GM21526 (cell line): ENCODE data around the gene MYO15A.

Experiments
- ATAC-seq: cut with Tn5 transposase; IDR thresholded peaks from one replicate; pipeline ENCODE4 v1.9.1; 2021; ENCODE audit warnings: moderate library complexity; ENCODE audit not compliant: unreplicated experiment, low FRiP score

The MYO15A gene

DNA sequence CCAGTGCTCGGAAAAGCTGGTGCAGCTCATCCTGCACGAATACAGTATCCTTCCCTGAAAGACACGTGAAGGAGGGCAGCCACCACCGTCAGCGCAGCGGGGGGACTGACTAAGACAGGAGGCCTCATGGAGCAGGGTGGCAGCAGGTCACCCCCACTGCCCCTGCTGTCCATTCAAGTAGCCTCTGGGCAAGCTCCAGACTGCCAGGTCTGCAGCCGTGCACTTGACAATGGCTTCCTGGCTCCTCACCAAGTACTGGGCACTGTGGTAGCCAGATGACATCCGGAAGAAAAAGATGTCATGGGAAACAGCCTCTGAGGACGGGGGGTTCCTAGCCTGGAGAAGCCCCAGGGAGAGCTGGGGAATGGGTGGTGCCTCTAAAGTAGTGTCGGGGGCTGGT lies 7.9 kb upstream of the MYO15A start:
- ATAC-seq: no peak

DNA sequence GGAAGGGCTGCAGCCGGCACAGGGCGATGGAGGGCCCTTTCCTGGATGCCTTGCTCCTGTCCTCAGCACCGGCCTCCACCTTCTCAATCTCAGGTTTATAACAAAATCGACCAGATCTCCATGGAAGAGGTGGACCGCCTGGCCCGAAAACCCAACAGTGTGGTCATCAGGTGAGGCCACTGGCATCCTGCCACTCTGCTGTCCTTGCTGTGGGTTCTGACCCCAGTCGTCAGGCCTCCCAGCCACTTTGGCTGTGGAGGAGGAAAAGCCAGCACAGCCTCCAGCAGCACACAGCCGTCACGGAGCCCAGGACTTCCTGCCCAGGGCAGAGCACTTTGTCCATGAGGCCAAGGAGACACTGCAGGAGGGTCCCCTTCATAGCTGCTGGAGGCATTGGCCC lies 6.7 kb upstream of the MYO15A start:
- no peak for ATAC-seq

GRCh38 chr17:18102640-18103039 lies 5.9 kb upstream of the MYO15A start:
- ATAC-seq: no peak

DNA sequence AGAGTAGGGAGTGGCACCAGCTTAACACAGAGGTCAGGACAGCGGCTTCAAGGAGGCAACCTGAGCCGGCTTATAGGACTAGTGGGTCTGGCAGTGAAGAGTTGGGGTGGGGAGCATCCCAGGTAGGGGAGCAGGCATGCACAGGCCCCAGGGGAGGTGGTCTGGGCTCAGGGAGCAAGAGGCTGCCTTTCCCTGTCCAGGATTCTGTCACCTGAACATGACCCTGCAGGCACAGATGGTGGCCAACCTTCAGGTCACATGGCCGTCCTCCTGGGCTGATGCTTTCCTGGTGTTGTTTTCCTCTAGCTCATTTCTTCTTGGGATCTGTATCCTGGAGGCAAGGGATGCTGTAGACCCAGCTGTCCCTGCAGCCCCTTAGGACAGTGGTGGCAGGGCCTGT lies 3.5 kb upstream of the MYO15A start:
- no peak for ATAC-seq

DNA sequence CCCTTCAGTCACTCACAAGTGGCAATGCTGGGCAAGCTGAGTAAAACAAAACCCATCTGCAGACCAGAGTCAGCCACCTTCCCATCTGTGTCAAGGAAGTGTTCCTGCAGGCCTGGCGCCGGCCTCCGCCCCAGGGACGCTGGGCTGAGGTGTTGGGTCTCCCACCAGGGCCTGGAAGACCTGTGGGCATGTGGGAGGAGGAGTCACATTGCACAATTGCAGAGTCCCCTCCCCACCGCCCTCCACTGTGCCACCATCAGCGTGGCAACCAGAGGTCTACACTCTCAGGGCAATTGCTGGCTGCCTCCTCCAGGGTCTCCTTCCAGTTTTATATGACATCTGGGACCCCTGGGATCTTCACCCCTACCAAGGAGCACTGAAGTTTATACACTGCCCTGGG lies 3.0 kb upstream of the MYO15A start:
- ATAC-seq: no peak

- no peak for ATAC-seq
Measured at GRCh38 chr17:18106211-18106610, 2.3 kb upstream of the MYO15A start.

- no peak for ATAC-seq
Measured at GRCh38 chr17:18107061-18107790, 1.3 kb upstream of the MYO15A start.

DNA sequence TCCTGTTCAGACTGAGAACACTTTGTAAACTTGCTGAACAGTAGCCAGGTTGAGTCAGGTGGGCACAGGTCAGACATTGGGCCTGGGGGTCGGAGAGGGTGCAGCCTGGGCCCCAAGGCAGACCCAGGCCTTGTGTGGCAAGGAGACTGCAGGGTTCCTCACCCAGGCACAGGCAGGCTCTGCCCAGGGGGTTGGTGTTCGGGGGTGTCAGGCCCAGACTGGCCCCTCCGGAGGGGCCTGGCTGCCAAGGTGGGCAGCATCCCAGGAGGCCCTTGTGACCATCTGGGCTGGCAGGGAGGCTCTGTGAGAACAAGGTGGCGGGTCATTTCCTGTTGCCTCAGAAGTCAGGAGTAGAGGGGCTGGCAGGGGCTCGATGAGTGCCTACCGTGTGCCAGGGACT lies 585 bp upstream of the MYO15A start:
- ATAC-seq: no peak

DNA sequence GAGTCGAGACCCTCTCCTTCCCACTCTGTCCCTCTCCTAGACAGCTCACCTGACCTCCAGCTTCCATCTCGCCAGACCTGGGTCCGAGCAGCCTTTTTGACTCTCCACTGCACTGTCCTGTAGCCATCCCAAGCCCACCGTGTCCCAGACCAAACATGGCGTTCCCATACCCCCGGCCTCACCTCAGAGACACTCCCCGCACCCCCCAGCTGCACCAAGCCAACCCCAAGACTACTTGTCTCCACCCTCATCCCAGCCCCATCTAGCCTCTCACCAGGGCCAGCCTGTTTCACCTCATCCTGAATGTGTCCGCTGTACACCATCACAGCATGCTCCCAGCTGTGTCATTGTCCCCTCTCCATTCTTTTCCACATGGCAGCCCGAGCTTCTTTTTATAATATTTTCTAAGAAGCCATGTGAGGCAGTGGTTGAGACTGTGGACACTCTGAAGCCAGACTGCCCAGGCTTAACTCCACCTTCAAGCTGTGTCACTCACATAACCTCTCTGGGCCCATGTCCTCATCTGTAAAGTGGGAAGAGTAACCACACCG lies 1.5 kb downstream of the MYO15A start:
- ATAC-seq: no peak

- no peak for ATAC-seq
Measured at GRCh38 chr17:18110636-18111145, 2.1 kb downstream of the MYO15A start.

- no peak for ATAC-seq
Measured at GRCh38 chr17:18111330-18111971, 2.9 kb downstream of the MYO15A start.

DNA sequence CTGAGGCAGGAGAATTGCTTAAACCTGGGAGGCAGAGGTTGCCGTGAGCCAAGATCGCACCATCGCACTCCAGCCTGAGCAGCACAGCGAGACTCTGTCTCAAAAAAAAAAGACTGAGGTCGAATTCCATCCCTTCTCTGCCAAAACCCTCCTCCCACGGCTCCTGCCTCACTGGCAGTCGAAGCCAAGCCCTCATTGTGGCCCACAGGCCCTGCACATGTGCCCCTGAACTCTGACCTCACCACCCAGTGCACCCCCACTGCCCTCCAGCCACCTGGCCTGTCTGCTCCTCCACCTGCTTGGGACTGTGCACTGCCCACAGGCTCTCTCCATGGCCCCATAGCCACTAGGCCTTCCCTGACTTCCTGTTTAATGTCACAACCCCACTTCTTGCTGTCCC lies 7.0 kb downstream of the MYO15A start:
- ATAC-seq: no peak

DNA sequence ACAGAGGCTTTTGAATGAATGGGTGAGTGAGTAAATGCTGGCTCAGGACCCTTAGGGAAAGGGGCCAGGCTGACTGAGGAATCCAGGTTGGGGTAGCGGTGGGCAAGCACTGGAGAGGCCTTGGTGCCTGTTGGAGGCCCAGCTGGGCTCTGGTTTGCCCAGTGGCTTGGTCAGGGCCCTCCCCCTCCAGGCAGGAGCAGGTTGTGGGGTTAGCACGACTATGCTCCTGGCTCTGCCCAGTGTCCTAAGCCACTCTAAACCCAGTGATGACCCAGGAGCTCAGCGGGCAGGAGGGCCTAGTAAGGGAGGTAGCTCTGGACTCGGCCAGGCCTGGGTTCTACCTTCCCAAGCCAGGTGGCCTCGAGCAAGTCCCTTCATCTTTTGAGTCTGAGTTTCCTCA lies 7.5 kb downstream of the MYO15A start:
- ATAC-seq: no peak

DNA sequence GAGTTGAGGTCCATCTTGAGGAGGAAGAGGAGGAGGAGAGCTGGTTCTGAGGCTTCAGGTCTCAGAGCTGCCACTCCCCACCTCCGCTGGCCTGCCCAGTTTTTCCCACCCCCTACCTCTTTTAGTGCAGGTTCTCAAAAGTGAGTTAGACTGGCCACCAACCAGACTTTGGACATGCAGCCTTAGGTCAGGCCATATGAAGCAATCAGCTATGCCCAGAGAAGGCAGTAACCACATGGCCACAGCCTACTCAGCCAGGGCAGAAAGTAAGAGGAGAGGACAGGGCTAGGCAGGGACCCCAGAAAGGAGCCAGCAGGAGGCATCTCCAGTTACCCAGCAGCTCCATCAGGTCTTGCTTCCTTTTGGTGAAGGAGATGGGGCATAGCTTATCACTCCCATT lies 9.0 kb downstream of the MYO15A start:
- no peak for ATAC-seq

GRCh38 chr17:18117982-18118975 lies 9.7 kb downstream of the MYO15A start:
- no peak for ATAC-seq

DNA sequence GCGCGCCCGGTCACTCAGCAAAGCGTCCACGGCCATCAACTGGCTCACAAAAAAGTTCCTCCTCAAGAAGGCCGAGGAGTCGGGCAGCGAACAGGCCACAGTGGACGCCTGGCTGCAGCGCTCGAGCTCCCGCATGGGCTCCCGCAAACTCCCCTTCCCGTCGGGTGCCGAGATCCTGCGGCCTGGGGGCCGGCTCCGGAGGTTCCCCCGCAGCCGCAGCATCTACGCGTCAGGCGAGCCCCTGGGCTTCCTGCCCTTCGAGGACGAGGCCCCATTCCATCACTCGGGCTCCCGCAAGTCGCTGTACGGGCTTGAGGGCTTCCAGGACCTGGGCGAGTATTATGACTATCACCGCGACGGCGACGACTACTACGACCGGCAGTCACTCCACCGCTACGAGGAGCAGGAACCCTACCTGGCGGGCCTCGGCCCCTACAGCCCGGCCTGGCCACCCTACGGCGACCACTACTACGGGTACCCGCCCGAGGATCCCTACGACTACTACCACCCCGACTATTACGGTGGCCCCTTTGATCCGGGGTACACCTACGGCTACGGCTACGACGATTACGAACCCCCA lies 10.7 kb downstream of the MYO15A start:
- no peak for ATAC-seq

DNA sequence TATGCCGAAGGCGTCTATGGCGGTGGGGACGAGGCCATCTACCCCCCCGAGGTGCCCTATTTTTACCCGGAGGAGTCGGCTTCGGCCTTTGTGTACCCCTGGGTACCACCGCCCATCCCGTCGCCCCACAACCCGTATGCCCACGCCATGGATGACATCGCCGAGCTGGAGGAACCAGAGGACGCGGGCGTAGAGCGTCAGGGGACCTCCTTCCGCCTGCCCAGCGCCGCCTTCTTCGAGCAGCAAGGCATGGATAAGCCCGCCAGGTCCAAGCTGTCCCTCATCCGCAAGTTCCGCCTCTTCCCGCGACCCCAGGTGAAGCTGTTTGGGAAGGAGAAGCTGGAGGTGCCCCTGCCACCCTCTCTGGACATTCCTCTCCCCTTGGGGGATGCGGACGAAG lies 11.4 kb downstream of the MYO15A start:
- ATAC-seq: no peak

DNA sequence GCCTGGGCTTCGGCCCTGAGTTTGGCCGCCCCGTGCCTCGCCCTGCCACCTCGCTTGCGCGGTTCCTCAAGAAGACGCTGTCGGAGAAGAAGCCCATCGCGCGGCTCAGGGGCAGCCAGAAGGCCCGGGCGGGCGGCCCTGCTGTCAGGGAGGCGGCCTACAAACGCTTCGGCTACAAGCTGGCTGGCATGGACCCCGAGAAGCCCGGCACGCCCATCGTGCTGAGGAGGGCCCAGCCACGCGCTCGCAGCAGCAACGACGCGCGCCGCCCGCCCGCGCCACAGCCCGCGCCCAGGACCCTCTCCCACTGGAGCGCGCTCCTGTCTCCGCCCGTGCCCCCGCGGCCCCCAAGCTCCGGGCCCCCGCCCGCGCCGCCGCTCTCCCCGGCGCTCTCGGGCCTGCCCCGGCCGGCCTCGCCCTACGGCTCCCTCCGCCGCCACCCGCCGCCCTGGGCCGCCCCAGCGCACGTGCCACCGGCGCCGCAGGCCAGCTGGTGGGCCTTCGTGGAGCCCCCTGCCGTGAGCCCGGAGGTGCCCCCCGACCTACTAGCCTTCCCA lies 12.0 kb downstream of the MYO15A start:
- no peak for ATAC-seq

GRCh38 chr17:18121144-18121910 lies 12.8 kb downstream of the MYO15A start:
- no peak for ATAC-seq
